GM12878 (cell line): ENCODE data around the gene PANX2. TPM values are rescaled to one million over a fixed set of nuclear protein-coding genes. Genes with fewer than 3 reads are reported as not detected.

ENCODE experiments used
- BCL3 ChIP-seq: IDR thresholded peaks from 2 replicates; pipeline ENCODE4 v1.6.1; 2011; ENCODE audit warnings: borderline replicate concordance, low read depth, mild to moderate bottlenecking, moderate library complexity, low read length; ENCODE audit not compliant: insufficient read depth, poor library complexity, severe bottlenecking
- CBFB ChIP-seq: IDR thresholded peaks from 2 replicates; pipeline ENCODE4 v1.6.1; 2016; ENCODE audit warnings: antibody characterized with exemption, low read depth
- CBX3 ChIP-seq: fragments of 200-600 bp; sonication (generic); IDR thresholded peaks from 2 replicates; pipeline ENCODE4 v1.6.1; 2016; ENCODE audit warnings: low read depth, borderline replicate concordance
- CREB1 ChIP-seq: IDR thresholded peaks from 2 replicates; pipeline ENCODE4 v1.6.1; 2012; ENCODE audit warnings: low read depth, mild to moderate bottlenecking, inconsistent platforms
- IRF4 ChIP-seq: IDR thresholded peaks from 2 replicates; pipeline ENCODE4 v1.6.1; 2011; ENCODE audit warnings: low read depth, low read length
- MEF2A ChIP-seq: IDR thresholded peaks from 2 replicates; pipeline ENCODE4 v1.6.1; 2011; ENCODE audit warnings: low read depth, mild to moderate bottlenecking, low read length, moderate library complexity; ENCODE audit not compliant: insufficient read depth
- MYB ChIP-seq: fragments of 150-350 bp; IDR thresholded peaks from 2 replicates; pipeline ENCODE4 v1.6.1; 2014; ENCODE audit warnings: mild to moderate bottlenecking, low read depth, low read length, borderline replicate concordance
- NBN ChIP-seq: fragments of 450-650 bp; IDR thresholded peaks from 2 replicates; pipeline ENCODE4 v1.6.1; 2016
- POLR2AphosphoS5 ChIP-seq: IDR thresholded peaks from 2 replicates; pipeline ENCODE4 v1.6.1; 2011; ENCODE audit warnings: mild to moderate bottlenecking, low read length, inconsistent platforms
- RELA ChIP-seq: fragments of 450-650 bp; IDR thresholded peaks from 2 replicates; pipeline ENCODE4 v1.8.0; 2014; ENCODE audit warnings: borderline replicate concordance; ENCODE audit not compliant: partially characterized antibody
- RUNX3 ChIP-seq: IDR thresholded peaks from 2 replicates; pipeline ENCODE4 v1.6.1; 2012; ENCODE audit warnings: low read length, inconsistent platforms
- SIX5 ChIP-seq: IDR thresholded peaks from 2 replicates; pipeline ENCODE4 v1.6.1; 2011; ENCODE audit warnings: mild to moderate bottlenecking, low read depth, low read length, moderate library complexity; ENCODE audit not compliant: severe bottlenecking
- YBX1 ChIP-seq: fragments of 450-650 bp; IDR thresholded peaks from 2 replicates; pipeline ENCODE4 v1.6.1; 2016; ENCODE audit warnings: antibody characterized with exemption
- ZNF217 ChIP-seq: fragments of 450-650 bp; IDR thresholded peaks from 2 replicates; pipeline ENCODE4 v1.6.1; 2017; ENCODE audit warnings: antibody characterized with exemption, mild to moderate bottlenecking
- ZNF24 ChIP-seq: fragments of 450-650 bp; IDR thresholded peaks from 2 replicates; pipeline ENCODE4 v1.6.1; 2017; ENCODE audit warnings: antibody characterized with exemption, mild to moderate bottlenecking
- polyA plus RNA-seq, 11 experiments: library from polyadenylated mRNA; depleted of rRNA in 4 of 11; unstranded in 6 of 11; stranded (reverse) in 5 of 11; fragments of >200 nt; fragmentation: Nextera tagmentation in 4 of 11; fragmentation: Illumina TruSeq in 1 of 11; extraction: Ambion mirVana in 4 of 11; extraction: Trizol in 1 of 11; gene quantifications; 1 replicate in 1 of 11; 2 replicates in 10 of 11; pipeline versions ENCODE4 v1.2.1 to v1.2.3, GENCODE V29; 2011 to 2016; ENCODE audit warnings: inconsistent platforms in 2 of 11, missing spikeins in 2 of 11, low read depth in 1 of 11
- total RNA-seq, 4 experiments: library from RNA; depleted of rRNA in 3 of 4; stranded (reverse); fragments of >200 nt in 3 of 4; fragmentation: Illumina TruSeq in 1 of 4; extraction: Trizol in 1 of 4; gene quantifications; 2 replicates each; pipeline versions ENCODE4 v1.2.1 to v1.2.3, GENCODE V29; 2013 to 2021
- TF ChIP-seq, protein P1 (sequence below): fragments of 450-650 bp; IDR thresholded peaks from 2 replicates; pipeline ENCODE4 v1.6.1; 2016; ENCODE audit warnings: mild to moderate bottlenecking
- TF ChIP-seq, protein P2 (sequence below): fragments of 450-650 bp; IDR thresholded peaks from 2 replicates; pipeline ENCODE4 v1.6.1; 2017; ENCODE audit warnings: mild to moderate bottlenecking, moderate library complexity
- TF ChIP-seq, protein P3 (sequence below): fragments of 450-650 bp; formaldehyde crosslinking; IDR thresholded peaks from 2 replicates; pipeline ENCODE4 v1.5.0; 2022; ENCODE audit warnings: mild to moderate bottlenecking, missing genetic modification characterization
- TF ChIP-seq, protein P4 (sequence below): IDR thresholded peaks from 2 replicates; pipeline ENCODE4 v1.6.1; 2012; ENCODE audit warnings: low read depth, low read length, improper control_type of control experiment

The PANX2 gene
- total and polyA plus RNA-seq, 10 of the 15 experiments (the other 5 are each of a cell fraction or from before 2014, with no cell fraction given) = 0.04 to 0.44 (median 0.17) TPM; not detected in 5

- peak; percentile 53 for TF ChIP-seq BCL3
- TF ChIP-seq, protein P1, sequence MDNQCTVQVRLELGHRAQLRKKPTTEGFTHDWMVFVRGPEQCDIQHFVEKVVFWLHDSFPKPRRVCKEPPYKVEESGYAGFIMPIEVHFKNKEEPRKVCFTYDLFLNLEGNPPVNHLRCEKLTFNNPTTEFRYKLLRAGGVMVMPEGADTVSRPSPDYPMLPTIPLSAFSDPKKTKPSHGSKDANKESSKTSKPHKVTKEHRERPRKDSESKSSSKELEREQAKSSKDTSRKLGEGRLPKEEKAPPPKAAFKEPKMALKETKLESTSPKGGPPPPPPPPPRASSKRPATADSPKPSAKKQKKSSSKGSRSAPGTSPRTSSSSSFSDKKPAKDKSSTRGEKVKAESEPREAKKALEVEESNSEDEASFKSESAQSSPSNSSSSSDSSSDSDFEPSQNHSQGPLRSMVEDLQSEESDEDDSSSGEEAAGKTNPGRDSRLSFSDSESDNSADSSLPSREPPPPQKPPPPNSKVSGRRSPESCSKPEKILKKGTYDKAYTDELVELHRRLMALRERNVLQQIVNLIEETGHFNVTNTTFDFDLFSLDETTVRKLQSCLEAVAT = no peak
- TF ChIP-seq MYB = peak; percentile 52; the same call in 1 of the 2 replicates
- peak; percentile 92 for TF ChIP-seq CBFB
- TF ChIP-seq ZNF217 = no peak
- TF ChIP-seq POLR2AphosphoS5 = peak; percentile 81
- TF ChIP-seq NBN = no peak; the same call in 1 of the 2 replicates
- TF ChIP-seq, protein P2, sequence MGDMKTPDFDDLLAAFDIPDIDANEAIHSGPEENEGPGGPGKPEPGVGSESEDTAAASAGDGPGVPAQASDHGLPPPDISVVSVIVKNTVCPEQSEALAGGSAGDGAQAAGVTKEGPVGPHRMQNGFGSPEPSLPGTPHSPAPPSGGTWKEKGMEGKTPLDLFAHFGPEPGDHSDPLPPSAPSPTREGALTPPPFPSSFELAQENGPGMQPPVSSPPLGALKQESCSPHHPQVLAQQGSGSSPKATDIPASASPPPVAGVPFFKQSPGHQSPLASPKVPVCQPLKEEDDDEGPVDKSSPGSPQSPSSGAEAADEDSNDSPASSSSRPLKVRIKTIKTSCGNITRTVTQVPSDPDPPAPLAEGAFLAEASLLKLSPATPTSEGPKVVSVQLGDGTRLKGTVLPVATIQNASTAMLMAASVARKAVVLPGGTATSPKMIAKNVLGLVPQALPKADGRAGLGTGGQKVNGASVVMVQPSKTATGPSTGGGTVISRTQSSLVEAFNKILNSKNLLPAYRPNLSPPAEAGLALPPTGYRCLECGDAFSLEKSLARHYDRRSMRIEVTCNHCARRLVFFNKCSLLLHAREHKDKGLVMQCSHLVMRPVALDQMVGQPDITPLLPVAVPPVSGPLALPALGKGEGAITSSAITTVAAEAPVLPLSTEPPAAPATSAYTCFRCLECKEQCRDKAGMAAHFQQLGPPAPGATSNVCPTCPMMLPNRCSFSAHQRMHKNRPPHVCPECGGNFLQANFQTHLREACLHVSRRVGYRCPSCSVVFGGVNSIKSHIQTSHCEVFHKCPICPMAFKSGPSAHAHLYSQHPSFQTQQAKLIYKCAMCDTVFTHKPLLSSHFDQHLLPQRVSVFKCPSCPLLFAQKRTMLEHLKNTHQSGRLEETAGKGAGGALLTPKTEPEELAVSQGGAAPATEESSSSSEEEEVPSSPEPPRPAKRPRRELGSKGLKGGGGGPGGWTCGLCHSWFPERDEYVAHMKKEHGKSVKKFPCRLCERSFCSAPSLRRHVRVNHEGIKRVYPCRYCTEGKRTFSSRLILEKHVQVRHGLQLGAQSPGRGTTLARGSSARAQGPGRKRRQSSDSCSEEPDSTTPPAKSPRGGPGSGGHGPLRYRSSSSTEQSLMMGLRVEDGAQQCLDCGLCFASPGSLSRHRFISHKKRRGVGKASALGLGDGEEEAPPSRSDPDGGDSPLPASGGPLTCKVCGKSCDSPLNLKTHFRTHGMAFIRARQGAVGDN = peak; percentile 55; the same call in 1 of the 2 replicates
- no peak for TF ChIP-seq RUNX3
- TF ChIP-seq MEF2A = 0 out of 2 replicates have a peak, but pooled peaks have one; percentile 50
- no peak for TF ChIP-seq IRF4
- TF ChIP-seq, protein P3, sequence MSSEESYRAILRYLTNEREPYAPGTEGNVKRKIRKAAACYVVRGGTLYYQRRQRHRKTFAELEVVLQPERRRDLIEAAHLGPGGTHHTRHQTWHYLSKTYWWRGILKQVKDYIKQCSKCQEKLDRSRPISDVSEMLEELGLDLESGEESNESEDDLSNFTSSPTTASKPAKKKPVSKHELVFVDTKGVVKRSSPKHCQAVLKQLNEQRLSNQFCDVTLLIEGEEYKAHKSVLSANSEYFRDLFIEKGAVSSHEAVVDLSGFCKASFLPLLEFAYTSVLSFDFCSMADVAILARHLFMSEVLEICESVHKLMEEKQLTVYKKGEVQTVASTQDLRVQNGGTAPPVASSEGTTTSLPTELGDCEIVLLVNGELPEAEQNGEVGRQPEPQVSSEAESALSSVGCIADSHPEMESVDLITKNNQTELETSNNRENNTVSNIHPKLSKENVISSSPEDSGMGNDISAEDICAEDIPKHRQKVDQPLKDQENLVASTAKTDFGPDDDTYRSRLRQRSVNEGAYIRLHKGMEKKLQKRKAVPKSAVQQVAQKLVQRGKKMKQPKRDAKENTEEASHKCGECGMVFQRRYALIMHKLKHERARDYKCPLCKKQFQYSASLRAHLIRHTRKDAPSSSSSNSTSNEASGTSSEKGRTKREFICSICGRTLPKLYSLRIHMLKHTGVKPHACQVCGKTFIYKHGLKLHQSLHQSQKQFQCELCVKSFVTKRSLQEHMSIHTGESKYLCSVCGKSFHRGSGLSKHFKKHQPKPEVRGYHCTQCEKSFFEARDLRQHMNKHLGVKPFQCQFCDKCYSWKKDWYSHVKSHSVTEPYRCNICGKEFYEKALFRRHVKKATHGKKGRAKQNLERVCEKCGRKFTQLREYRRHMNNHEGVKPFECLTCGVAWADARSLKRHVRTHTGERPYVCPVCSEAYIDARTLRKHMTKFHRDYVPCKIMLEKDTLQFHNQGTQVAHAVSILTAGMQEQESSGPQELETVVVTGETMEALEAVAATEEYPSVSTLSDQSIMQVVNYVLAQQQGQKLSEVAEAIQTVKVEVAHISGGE = no peak
- TF ChIP-seq ZNF24 = no peak
- TF ChIP-seq CBX3 = no peak
- no peak for TF ChIP-seq RELA
- TF ChIP-seq YBX1 = no peak
- TF ChIP-seq SIX5 = peak; percentile 20
- TF ChIP-seq, protein P4, sequence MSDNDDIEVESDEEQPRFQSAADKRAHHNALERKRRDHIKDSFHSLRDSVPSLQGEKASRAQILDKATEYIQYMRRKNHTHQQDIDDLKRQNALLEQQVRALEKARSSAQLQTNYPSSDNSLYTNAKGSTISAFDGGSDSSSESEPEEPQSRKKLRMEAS = no peak
- no peak for TF ChIP-seq CREB1
These were observed 20.6 kb downstream of the PANX2 start (continued) for GRCh38 chr22:50190941-50191741.
